Gastrocnemius medialis (tissue), 4 donors: ENCODE measurements around the gene OR6A2. TPM values are rescaled to one million over a fixed set of nuclear protein-coding genes. Genes with fewer than 3 reads are reported as not detected.

Experiments used
- ATAC-seq, 2 donors: fragments of 150-250 bp; one replicate each; pipeline ENCODE4 v1.9.1; 2016
- DNase-seq, 2 donors: peaks; one replicate each; pipeline ENCODE4 v3.0.0-alpha.2; 2019
- H3K27ac ChIP-seq, 4 donors: fragments of 200-600 bp; sonication (generic); 1 replicate in 1 of 4; 2 replicates in 3 of 4; pipeline ENCODE4 v1.5.1; 2016 to 2018; ENCODE audit warnings: mild to moderate bottlenecking in 2 of 4, moderate library complexity in 1 of 4
- H3K27me3 ChIP-seq, 3 donors: fragments of 200-600 bp; sonication (generic) in 2 of 3; 1 replicate in 1 of 3; 2 replicates in 2 of 3; pipeline versions ENCODE4 v1.5.1 to v1.6.0; 2016 to 2019; ENCODE audit warnings: mild to moderate bottlenecking in 1 of 3, moderate library complexity in 1 of 3
- H3K36me3 ChIP-seq, 2 donors: fragments of 200-600 bp; sonication (generic) in 1 of 2; one replicate each; pipeline ENCODE4 v1.5.1; 2017 to 2018
- H3K4me1 ChIP-seq, 2 donors: fragments of 200-600 bp; sonication (generic) in 1 of 2; one replicate each; pipeline ENCODE4 v1.5.1; 2016 to 2017; ENCODE audit warnings: mild to moderate bottlenecking in 2 of 2
- H3K4me3 ChIP-seq, 4 donors: fragments of 200-600 bp; sonication (generic) in 3 of 4; 1 replicate in 1 of 4; 2 replicates in 3 of 4; pipeline ENCODE4 v1.5.1; 2016 to 2019; ENCODE audit warnings: mild to moderate bottlenecking in 2 of 4
- H3K9me3 ChIP-seq, 3 donors: fragments of 200-600 bp; sonication (generic) in 2 of 3; 1 replicate in 1 of 3; 2 replicates in 2 of 3; pipeline ENCODE4 v1.5.1; 2016 to 2019
- CTCF ChIP-seq, 5 experiments: fragments of 450-650 bp in 3 of 5; fragments of 200-600 bp in 2 of 5; sonication (generic) in 2 of 5; IDR thresholded peaks in 4 of 5; conservative IDR thresholded peaks in 1 of 5; 1 replicate in 4 of 5; 2 replicates in 1 of 5; pipeline ENCODE4 v1.5.1; 2016 to 2019; ENCODE audit warnings: antibody characterized with exemption in 5 of 5, mild to moderate bottlenecking in 3 of 5, moderate library complexity in 3 of 5
- POLR2A ChIP-seq, 2 donors: fragments of 450-650 bp; IDR thresholded peaks; one replicate each; pipeline ENCODE4 v1.6.1; 2017; ENCODE audit warnings: antibody characterized with exemption in 2 of 2, mild to moderate bottlenecking in 2 of 2, moderate library complexity in 2 of 2
- in situ Hi-C, 4 donors: fragments of 200-750 bp; cut with MboI; loops; one replicate each; pipeline versions ENCODE4 v1.15.0 to v1.8.0; 2017; ENCODE audit warnings: low sequenced_read_pairs in 4 of 4
- intact Hi-C: fragments of 100-400 bp; cut with DNase I; formaldehyde crosslinking; loops from one replicate; pipeline ENCODE4 v1.15.1; 2023; ENCODE audit warnings: low total_unique reads
- total RNA-seq, 4 donors: library from RNA; depleted of rRNA; stranded (reverse); fragments of >200 nt; gene quantifications; one replicate each; pipeline versions ENCODE4 v1.1.0 to v1.2.3, GENCODE V29; 2016

The OR6A2 gene
- total RNA-seq, 4 donors from 2014 or later = 0.20 TPM; not detected in 3

- in situ Hi-C loops = no loop called here
- no peaks in the 10 kb centered on the region for H3K27me3 ChIP-seq
- H3K9me3 ChIP-seq = no peaks in the 10 kb centered on the region
- peaks cover 0 to 5% of the 10 kb centered on the region in 2 donors for H3K4me1 ChIP-seq
- H3K4me3 ChIP-seq = peak overlapping the region; percentile 19 to 46 (median 32)
- ATAC-seq = peak; percentile 6 to 49
- H3K36me3 ChIP-seq = no peaks in the 10 kb centered on the region
- TF ChIP-seq POLR2A (IDR thresholded peaks at IDR 0.05) (peak in 1 of 2 donors; percentile 9), CTCF (IDR thresholded peaks at IDR 0.05 in 4 of 5, conservative IDR thresholded peaks at IDR 0.05 in 1 of 5) (no peak)
- DNase-seq = no peak
- intact Hi-C loops = no loop called here
- peak overlapping the region; percentile 59 to 79 (median 70) for H3K27ac ChIP-seq
These were observed 53.3 kb downstream of the OR6A2 start for GRCh38 chr11:6746086-6746618.

GRCh38 chr11:6745465-6746015, 53.9 kb downstream of the OR6A2 start:
- no peak for TF ChIP-seq CTCF (IDR thresholded peaks at IDR 0.05 in 4 of 5, conservative IDR thresholded peaks at IDR 0.05 in 1 of 5)
- no peak for TF ChIP-seq POLR2A (IDR thresholded peaks at IDR 0.05)
- intact Hi-C loops (no loop called here), in situ Hi-C loops (no loop called here)
- Histone ChIP-seq H3K4me3 (peak overlapping the region; percentile 19 to 46 (median 32)), H3K27ac (peak overlapping the region; percentile 59 to 79 (median 70)), H3K36me3 (no peaks in the 10 kb centered on the region), H3K27me3 (no peaks in the 10 kb centered on the region), H3K4me1 (peaks cover 0 to 5% of the 10 kb centered on the region in 2 donors), H3K9me3 (no peaks in the 10 kb centered on the region)
- DNase-seq (no peak), ATAC-seq (peak; percentile 16 to 44)

- in situ Hi-C loops = no loop called here
- no peaks in the 10 kb centered on the region for H3K27me3 ChIP-seq
- peak overlapping the region in 1 of 4 donors; percentile 41 for H3K4me3 ChIP-seq
- peaks cover 0 to 5% of the 10 kb centered on the region in 2 donors for H3K4me1 ChIP-seq
- TF ChIP-seq CTCF (IDR thresholded peaks at IDR 0.05 in 4 of 5, conservative IDR thresholded peaks at IDR 0.05 in 1 of 5) = no peak
- no peak for TF ChIP-seq POLR2A (IDR thresholded peaks at IDR 0.05)
- ATAC-seq = no peak
- H3K9me3 ChIP-seq = no peaks in the 10 kb centered on the region
- intact Hi-C loops = no loop called here
- H3K36me3 ChIP-seq = no peaks in the 10 kb centered on the region
- H3K27ac ChIP-seq = peak overlapping the region in 3 of 4 donors; percentile 69 to 79 (median 71)
- no peak for DNase-seq
These were observed 54.5 kb downstream of the OR6A2 start for GRCh38 chr11:6745018-6745417.

- intact Hi-C loops = no loop called here
- H3K9me3 ChIP-seq = no peaks in the 10 kb centered on the region
- DNase-seq (no peak), ATAC-seq (no peak)
- H3K27ac ChIP-seq = no peak overlapping the region
- H3K4me3 ChIP-seq = no peak overlapping the region
- H3K27me3 ChIP-seq = no peaks in the 10 kb centered on the region
- peaks cover 0 to 5% of the 10 kb centered on the region in 2 donors for H3K4me1 ChIP-seq
- no peaks in the 10 kb centered on the region for H3K36me3 ChIP-seq
- in situ Hi-C loops = no loop called here
- TF ChIP-seq POLR2A (IDR thresholded peaks at IDR 0.05) (no peak), CTCF (IDR thresholded peaks at IDR 0.05 in 4 of 5, conservative IDR thresholded peaks at IDR 0.05 in 1 of 5) (no peak)
These were observed 57.2 kb downstream of the OR6A2 start for GRCh38 chr11:6742260-6742659.

Other genes starting within 250 kb of the OR6A2 start
- 10 to 100 TPM; 10.9 to 25.7 (median 14.9) TPM for gene RRP8, start 196.1 kb downstream of the OR6A2 start, total RNA-seq
- gene ILK, start 195.9 kb downstream of the OR6A2 start, total RNA-seq = 100 to 1,000 TPM in 1 of 4 donors, 10 to 100 TPM in 3; 48.3 to 113 (median 70.5) TPM
- gene TAF10, start 187.5 kb downstream of the OR6A2 start, total RNA-seq = 10 to 100 TPM; 49.8 to 77.8 (median 65.7) TPM
- gene TPP1, start 180.3 kb downstream of the OR6A2 start, total RNA-seq = 10 to 100 TPM; 13.9 to 43.4 (median 19.6) TPM
- 1 to 10 TPM; 1.5 to 3.8 (median 2.8) TPM for gene DCHS1, start 143.9 kb downstream of the OR6A2 start, total RNA-seq
- 10 to 100 TPM; 25.1 to 33.4 (median 27.7) TPM for gene MRPL17, start 116.3 kb downstream of the OR6A2 start, total RNA-seq
- not detected for gene OR2AG2, start 27.7 kb downstream of the OR6A2 start, total RNA-seq
- gene OR2AG1, start 16.7 kb downstream of the OR6A2 start, total RNA-seq = not detected
- not detected for gene OR10A5, start 46.0 kb upstream of the OR6A2 start, total RNA-seq
- not detected for gene OR10A2, start 63.4 kb upstream of the OR6A2 start, total RNA-seq
- gene OR10A4, start 76.9 kb upstream of the OR6A2 start, total RNA-seq = not detected
- not detected for gene OR2D2, start 92.8 kb upstream of the OR6A2 start, total RNA-seq
- gene OR2D3, start 121.3 kb upstream of the OR6A2 start, total RNA-seq = not detected
- gene ZNF215, start 126.7 kb upstream of the OR6A2 start, total RNA-seq = under 1 TPM in 3 of 4 donors, not detected in 1; 0.36 to 0.44 (median 0.39) TPM
- gene ZNF214, start 220.7 kb upstream of the OR6A2 start, total RNA-seq = 1 to 10 TPM in 2 of 4 donors, under 1 TPM in 2; 0.75 to 2.0 (median 1.2) TPM
- not detected for gene NLRP14, start 220.8 kb upstream of the OR6A2 start, total RNA-seq